OCI-LY1 (cell line): Measurements from ENCODE around the gene CD6.

Source experiments
- CTCF ChIP-seq: fragments of 200-600 bp; sonication (generic), shearing (Covaris generic); IDR thresholded peaks from 2 replicates; pipeline ENCODE4 v1.5.1; 2017; ENCODE audit warnings: mild to moderate bottlenecking, antibody characterized with exemption, low read length, moderate library complexity, mixed read lengths
- EZH2 ChIP-seq: fragments of 200-600 bp; sonication (generic), shearing (Covaris generic); IDR thresholded peaks from 2 replicates; pipeline ENCODE4 v1.8.0; 2017; ENCODE audit warnings: borderline replicate concordance, mixed run types, mild to moderate bottlenecking, antibody characterized with exemption, low read length, moderate library complexity, mixed read lengths

- no peak for TF ChIP-seq CTCF
- TF ChIP-seq EZH2, result no peak
These were observed 29.9 kb upstream of the CD6 start for GRCh38 chr11:60941371-60942119.
